Transverse colon (tissue), 4 donors: ENCODE results near the gene CDH13.

Experiments used
- CTCF ChIP-seq, 5 experiments: fragments of 200-600 bp in 3 of 5; fragments of 450-650 bp in 2 of 5; sonication (generic) in 3 of 5; IDR thresholded peaks; 1 replicate in 2 of 5; 2 replicates in 3 of 5; pipeline ENCODE4 v1.5.1; 2016 to 2017; ENCODE audit warnings: antibody characterized with exemption in 5 of 5, inconsistent platforms in 3 of 5, mild to moderate bottlenecking in 2 of 5, moderate library complexity in 1 of 5
- EP300 ChIP-seq: sonication (generic); formaldehyde crosslinking; IDR thresholded peaks from one replicate; pipeline ENCODE4 v1.6.1; 2017; ENCODE audit warnings: antibody characterized with exemption, low read depth
- POLR2A ChIP-seq: fragments of 450-650 bp; IDR thresholded peaks from one replicate; pipeline ENCODE4 v1.6.1; 2016; ENCODE audit warnings: antibody characterized with exemption, mild to moderate bottlenecking, moderate library complexity
- POLR2AphosphoS5 ChIP-seq, 3 donors: sonication (generic); formaldehyde crosslinking; IDR thresholded peaks; one replicate each; pipeline ENCODE4 v1.6.1; 2016; ENCODE audit warnings: antibody characterized with exemption in 3 of 3

GRCh38 chr16:83603723-83604570 is 977.2 kb downstream of the CDH13 start:
- TF ChIP-seq CTCF (IDR thresholded peaks at IDR 0.05) = no peak
- no peak for TF ChIP-seq EP300
- TF ChIP-seq POLR2A = no peak
- TF ChIP-seq POLR2AphosphoS5 (IDR thresholded peaks at IDR 0.05) = no peak
